ENCODE results near the gene DCUN1D2.
"Not testable (repeated sequence)": the region's sequence is repeated elsewhere in the genome, so short reads cannot be mapped to it uniquely, and the experiment has no call there.

DCUN1D2 gene

DNA sequence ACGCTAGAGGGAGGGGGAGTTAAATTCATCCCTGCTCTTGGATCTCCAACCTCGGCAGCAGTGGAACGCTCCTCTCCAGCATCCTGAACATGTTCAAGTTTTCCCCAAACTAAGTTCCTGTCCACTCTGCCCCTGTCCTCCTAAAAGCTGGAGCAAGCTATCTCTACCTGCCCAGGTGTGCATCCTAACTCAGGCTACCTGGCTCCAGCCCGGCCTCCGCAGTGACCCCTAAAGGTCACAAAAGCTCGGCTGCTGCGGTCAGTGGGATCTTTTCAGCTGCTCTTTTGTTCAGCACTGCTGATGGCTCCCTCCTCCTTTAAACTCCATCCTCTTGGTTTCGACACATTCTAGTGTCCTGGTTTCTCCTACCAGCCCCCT, 1.4 kb downstream of the DCUN1D2 start:
- no peak for DNase-seq

DNA sequence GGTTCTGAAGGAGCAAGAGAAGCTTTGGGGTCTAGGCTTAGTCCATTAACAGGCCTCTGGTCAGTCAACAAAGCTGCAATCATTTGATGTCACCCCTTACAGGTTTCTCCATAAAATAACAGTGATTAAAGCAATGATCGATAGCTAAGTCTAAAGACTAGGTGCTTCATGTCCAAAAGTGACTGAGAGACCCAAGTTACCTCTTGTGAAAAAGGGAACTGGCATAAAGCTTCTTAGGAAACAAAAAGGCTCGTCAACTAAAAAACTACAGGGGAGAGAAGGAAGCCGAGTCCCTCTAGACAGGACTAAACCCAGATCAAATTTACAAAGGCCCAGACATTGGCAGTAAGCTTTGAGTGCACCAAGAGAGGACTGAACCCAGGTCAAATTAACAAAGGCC, 2.2 kb downstream of the DCUN1D2 start:
- DNase-seq: no peak

DNA sequence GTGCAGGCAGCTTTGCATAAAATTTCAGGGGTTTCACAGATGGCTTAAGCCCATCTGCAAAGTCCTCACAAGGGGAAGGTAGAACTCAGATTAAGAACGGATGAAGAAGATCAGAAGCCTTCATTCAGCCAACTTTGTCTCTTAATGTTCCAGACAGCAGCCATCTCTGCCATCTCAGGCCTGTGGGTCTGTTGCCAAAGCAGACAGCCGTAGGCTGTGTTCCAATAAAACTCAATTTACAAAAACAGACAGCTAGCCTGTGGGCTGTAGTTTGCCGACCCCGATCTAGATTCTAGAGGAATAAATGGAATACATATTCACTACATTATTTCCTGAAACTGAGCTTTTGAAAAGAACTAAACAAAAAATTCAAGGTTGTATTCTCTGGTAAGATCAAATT, 3.8 kb downstream of the DCUN1D2 start:
- DNase-seq: no peak

DNA sequence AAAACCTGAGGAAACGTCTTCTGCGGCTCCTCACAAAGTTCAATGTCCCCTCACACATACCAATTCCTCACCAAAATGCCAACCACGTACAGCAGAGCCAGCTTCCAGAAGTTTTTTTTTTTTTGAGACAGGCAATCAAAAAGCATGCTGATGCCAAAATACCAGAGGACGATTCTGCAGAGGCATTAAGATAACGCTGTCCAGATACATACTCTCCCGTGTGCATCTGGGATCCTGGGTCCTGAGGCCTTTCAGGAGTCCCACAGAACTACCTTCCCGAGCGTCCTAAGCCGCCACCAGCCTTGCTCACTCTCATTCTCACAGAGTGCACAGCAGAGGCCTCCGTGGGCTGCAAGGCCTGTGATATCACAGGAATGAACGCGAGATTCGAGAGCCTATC, 5.0 kb downstream of the DCUN1D2 start:
- no peak for DNase-seq

DNA sequence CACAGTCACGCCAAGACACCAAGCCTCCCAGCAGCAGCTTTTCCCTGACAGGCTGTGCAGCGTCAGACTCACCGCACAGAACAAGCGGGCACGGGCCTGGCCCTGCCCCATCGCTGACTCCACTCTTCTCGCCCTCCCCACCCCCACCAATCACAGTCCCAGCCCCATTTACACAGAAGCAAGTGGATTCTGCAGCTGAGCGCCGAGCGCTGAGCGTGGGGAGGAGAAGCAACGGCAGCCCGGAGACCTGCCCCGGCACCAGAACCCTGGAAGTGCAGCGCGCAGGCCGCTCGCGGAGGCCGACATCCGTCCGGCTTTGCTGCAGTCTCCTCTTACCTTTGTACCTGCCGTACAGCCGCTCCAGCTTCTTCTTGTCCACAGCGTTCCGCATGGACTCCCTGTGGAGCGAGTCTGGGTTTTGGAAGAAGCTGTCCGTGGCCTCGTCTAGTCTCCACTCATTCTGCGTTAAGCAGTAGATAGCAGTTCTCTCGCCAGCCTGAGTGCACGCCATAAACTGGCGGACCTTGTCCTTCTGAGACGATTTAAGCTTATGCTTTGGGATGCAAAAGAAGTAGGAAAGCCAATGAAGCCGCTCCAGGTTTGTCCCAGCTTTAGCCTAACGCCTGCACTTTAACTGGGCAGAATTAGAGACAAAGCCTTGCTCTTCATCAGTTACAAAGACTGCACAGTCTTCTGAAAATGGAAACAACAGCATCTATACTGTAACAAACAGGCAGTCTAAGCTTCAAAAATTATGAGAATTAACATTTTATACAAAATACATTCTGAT, 6.8 kb downstream of the DCUN1D2 start:
- no peak for DNase-seq

DNA sequence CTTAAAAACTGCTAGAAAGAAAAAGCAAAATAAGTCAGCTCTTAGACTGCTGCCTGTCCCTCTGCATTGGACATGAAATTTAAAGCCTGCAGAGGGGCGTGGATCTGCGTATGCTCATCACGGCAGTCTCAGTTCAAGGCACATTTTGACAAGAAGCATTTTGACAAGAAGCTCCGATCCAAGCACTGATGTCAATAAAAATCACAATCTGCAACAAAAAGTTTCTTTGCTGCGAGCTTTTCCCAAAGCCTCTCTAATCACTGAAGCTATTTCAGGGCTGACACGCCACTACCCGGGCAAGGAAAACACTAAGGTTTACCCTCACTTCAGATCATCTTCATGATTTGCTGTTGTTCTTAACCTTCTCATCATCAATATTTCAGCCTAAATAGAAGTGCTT, 7.4 kb downstream of the DCUN1D2 start:
- DNase-seq: no peak

DNA sequence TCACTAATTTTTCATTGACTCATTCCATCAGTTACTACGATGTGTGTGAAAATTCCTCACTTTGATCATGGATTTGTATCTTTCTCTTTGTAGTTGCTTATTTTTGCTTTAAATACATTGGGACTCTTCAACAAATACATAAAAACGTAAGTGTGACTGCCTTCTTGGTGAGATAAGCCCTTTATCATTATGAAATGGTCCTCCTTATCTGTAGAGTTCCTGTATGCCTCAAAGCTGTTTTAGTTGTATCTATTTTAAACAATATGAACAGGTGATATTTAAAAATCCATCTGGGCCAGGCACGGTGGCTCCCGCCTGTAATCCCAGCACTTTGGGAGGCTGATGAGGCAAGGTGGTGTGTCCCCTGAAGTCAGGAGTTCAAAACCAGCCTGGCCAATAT, 11.3 kb downstream of the DCUN1D2 start:
- no peak for DNase-seq

DNA sequence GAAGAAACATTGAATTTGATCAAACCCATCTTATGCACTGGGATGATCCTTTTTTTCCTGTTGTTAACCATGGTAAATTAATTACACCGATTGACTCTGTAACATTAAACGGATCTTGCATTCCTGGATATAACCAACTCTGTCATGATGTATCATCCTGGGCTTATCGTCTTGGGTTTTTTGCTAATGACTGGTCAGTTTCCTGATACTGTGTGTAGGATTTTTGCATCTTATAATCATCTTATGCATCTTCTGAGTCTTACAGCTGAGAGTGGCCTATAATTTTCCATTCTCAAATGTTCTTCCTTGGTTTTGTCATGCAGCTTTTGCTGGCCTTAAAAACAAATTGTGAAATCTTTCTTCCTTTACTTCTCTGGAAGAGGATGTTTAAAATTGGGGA, 12.8 kb downstream of the DCUN1D2 start:
- DNase-seq: no peak

DNA sequence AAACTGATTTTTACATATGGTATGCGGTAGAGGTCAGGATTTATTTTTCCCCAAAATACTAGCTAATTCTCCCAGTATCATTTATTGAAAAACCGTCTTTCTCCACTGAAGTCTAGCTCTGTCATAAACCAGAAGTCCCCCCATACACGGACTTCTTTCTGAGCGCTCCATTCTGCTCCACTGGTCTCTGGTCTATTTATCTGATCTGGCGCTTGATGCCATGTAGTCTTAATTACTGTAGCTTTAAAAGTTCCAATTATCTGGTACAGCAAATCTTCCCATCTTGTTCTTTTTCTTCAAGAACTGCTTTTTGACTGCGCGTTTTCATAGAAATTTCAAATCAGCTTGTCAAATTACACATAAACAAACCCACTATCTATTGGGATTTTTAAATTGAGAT, 13.7 kb downstream of the DCUN1D2 start:
- DNase-seq: no peak

DNA sequence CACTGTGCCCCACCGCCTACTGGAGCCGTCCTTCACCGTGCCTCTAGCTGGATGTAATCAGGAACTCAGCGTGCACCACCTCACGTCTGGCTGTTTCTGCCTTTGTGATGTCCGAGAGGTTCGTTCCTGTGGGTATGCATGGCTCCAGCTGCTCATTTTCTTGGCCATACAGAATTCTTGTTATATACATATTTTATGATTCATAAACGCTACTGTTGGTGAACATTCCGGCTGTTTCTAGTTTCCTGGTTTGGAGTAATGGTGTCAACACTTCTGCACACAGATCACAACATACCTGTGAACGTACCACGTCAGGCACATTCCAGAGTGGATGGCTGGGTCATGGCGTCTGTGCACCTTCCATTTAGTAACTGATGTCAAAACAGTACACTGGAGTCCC, 14.6 kb downstream of the DCUN1D2 start:
- no peak for DNase-seq

DNA sequence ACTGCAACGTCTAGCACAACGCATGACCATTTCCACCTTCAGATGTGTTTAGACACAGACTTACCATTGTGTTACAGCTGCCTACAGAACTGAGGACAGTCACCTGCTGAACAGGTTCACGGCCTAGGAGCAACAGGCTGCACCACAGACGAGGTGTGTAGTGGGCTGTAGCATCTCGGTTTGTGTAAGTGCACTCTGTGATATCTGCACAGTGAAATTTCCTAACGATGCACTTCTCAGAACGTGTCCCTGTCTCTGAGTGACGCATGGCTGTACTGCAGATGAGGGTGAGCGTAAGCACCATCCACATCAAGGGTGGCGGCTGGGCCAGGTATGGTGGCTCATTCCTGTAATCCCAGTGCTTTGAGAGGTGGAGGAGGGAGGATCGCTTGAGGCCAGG, 15.2 kb downstream of the DCUN1D2 start:
- no peak for DNase-seq

DNA sequence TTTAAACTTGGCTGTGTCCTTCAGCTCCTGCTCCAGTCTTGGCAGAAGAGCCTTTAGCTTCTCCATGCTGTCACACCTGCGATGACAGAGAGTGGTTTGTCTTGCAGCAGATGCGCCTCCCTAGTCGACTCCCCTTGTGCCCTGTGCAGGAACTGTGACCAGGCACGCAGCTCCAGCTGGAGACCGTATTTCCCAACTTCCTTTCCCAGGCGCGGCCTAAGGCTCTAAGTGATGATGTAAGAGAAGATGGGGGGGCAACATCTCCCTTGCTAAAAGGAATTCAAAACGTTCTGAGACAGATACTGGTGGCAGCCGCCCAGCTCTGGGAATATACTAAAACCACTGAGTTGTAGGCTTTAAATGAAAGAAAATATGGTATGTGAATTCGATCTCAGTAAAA, 16.3 kb downstream of the DCUN1D2 start:
- no peak for DNase-seq

DNA sequence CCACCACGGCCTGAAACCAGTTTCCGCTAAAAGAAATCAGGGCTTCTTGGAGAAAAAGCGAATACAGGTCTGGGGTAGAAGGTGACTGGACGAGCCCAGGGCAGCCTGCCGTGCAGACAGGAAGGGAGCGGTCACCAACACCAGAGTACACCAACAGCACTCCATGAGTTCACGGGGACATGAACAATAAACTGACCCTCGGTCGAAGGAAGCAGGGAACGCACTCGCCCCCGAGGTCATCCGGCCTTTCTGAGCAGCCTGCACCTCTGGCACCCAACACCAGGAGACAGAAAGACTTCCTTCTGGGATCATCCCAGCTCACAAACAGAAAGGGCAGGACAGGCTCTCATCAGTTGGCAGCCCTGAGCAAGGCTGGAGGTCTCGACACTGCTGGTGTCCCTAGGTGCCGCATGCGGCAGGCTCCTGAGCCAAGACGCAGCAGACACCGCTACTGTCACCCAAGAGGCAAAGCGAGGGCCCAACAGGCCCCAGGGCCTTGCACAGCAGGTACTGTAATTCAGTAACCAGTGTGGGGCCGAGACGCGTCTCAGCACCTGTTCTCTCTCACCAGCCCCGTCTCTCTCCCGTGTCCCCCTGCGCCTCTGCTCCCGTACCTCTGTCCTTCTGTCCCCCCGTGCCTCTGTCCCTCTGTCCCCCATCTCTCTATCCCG, 18.0 kb downstream of the DCUN1D2 start:
- no peak for DNase-seq

DNA sequence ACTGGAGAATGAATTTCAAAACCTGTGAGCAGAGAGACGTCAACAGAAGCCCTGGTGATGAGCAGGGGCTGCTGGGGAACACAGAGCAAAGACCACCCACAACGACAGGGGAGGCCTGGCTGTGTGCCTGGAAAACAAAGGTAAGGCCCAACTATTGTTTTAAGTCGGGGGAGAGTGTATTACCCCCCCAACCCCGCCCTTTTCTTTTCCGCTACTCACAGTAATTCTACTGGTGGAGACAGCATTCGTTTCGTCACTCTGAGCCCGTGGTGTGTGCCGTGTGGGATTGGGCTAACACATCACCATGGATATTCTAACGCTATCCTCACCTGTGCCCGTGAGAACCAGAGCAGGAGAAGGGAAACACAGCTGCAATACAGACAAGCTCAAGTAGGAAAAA, 18.7 kb downstream of the DCUN1D2 start:
- DNase-seq: no peak

DNA sequence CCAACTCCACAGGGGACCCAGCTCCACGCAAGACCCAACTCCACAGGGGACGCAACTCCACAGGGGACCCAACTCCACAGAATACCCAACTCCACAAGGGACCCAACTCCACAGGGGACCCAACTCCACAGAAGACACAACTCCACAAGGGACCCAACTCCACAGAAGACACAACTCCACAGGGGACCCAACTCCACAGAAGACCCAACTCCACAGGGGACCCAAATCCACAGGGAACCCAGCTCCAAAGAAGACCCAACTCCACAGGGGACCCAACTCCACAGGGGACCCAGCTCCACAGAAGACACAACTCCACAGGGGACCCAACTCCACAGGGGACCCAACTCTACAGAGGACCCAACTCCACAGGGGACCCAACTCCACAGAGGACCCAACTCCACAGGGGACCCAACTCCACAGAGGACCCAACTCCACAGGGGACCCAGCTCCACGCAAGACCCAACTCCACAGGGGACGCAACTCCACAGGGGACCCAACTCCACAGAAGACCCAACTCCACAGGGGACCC, 19.8 kb downstream of the DCUN1D2 start:
- not testable (repeated sequence) for DNase-seq

DNA sequence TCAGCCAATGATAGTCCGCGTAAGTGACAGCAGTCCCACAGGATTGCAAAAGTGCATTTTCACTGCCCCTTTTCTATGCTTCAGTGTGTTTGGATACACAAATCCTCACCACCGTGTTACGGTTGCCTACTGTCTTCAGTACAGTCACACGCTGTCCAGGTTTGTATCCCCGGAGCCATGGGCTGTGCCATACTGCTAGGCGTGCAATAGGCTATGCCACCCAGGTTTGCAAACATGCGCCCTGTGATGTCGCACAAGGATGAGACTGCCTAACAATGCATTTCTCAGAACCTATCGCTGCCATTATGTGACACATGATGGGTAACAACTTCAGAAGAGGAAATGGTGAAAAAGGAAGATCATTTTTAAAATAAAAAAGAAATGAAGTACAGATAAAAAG, 20.4 kb downstream of the DCUN1D2 start:
- DNase-seq: no peak

DNA sequence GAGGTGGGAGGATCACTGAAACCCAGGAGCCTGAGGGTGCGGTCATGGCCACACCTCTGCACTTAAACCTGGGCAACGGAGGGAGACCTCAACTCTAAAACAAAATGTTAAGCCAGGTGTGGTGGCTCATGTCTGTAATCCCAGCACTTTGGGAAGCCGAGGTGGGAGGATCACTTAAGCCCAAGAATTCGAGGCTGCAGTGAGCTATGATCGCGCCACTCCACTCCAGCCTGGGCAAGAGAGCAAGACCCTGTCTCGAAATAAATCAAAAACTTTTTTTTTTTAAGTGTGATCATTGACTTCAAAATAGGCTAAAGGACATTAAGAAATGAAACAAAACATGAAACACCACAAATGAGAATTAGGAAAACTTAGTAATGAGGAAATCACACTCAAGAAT, 20.9 kb downstream of the DCUN1D2 start:
- no peak for DNase-seq

DNA sequence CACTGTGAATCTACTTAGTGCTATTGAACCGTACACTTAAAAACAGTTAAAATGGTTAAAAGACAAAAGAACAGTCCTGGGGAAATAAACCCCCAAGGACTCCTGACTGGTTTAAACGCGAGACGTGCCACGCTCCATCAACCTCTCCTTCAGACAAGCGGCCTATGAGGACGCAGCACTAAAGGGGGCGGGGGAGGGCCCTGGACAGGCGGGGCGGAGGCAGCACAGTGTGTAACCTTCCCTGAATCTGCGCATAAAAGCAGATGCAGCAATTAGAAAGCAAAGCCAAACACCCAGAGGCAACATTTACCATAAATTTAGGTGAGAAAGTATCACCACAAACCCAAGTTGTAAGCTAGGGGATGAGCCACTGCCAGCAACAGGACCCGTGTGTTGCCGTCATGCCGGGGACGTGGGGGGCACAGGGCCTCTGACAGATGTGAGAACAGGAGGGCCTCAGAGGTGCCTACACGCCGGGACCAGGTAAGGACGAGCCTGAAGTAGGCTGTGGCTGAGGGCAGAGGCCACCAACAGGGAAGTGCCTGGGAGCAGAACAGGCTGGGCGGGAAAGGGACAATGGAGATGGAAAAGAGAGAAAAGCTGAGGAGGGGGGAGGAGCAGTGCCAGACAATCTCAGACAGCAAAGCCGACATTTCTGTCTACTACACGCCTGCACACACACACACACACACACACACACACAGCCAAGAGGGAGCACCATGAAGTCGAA, 21.9 kb downstream of the DCUN1D2 start:
- DNase-seq: no peak

DNA sequence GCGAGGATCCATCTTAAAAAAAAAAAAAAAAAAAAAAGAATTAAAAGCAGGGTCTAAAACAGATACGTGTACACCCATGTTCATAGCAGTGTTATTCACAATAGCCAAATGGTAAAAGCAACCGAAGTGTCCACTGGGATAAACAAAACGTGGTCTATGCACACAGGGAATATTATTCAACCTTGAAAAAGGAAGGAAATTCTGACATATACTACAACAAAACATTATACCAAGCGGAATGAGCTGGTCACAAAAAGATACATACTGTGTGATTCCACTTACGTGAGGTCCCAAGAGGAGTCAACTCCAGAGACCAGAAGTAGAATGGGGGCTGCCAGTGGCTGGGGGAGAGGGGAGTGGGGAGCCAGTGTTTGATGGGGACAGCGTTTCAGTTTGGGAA, 22.5 kb downstream of the DCUN1D2 start:
- no peak for DNase-seq

DNA sequence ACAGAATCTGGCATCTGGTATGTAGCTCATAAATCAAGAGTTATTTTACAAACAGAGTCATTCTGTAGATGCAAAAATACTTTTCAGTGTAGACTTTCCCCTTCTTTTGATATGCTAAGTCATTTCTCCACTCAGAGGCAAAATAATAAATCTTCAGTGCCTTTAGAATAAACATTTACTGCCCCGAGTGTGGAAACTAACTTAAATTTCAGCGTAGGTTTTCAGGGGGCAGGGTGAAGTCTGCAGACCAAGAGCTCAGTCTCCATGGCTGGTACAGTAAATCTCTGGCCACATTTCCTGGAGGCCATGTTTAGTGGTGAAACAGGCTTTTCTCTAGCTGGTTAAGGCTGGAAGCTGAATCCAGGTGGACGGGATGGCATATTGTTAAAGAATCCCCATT, 24.1 kb downstream of the DCUN1D2 start:
- no peak for DNase-seq

DNA sequence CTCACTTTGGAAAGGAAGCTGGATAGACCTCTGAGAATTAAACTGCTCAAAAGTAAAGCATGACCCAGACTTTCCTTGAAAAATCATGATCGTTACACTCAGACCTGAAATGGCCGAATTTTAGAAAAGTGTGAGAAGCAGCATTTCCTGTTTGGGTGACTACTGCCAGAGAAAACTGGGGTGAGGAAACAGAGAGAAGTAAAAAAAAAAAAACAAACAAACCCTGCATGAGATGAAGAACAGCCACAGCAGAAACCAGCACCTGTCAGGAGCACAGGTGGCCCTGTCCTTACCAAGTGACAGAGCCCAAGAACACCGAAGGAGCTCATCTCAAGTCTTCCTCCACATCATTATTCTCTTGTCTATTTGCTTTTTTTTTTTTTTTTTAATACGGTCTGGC, 25.2 kb downstream of the DCUN1D2 start:
- DNase-seq: no peak

DNA sequence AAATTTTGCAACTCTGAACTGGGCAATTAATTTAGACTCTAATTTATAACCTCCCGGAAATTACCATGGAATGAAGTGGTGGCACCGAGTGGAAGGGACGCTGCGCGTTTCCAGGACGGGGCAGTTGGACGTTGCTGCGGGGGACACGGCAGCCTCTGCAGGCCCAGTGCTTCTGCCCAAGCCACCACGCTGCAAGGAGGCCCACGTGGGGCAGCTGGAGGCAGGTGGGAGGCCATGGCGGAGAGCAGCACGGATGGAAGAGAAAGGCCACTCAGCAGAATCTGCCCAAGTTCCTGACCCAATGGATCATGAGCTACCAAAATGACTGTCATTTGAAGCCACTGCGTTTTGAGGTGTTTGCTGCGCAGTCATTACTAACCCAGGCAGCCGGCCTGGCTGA, 26.0 kb downstream of the DCUN1D2 start:
- DNase-seq: no peak

DNA sequence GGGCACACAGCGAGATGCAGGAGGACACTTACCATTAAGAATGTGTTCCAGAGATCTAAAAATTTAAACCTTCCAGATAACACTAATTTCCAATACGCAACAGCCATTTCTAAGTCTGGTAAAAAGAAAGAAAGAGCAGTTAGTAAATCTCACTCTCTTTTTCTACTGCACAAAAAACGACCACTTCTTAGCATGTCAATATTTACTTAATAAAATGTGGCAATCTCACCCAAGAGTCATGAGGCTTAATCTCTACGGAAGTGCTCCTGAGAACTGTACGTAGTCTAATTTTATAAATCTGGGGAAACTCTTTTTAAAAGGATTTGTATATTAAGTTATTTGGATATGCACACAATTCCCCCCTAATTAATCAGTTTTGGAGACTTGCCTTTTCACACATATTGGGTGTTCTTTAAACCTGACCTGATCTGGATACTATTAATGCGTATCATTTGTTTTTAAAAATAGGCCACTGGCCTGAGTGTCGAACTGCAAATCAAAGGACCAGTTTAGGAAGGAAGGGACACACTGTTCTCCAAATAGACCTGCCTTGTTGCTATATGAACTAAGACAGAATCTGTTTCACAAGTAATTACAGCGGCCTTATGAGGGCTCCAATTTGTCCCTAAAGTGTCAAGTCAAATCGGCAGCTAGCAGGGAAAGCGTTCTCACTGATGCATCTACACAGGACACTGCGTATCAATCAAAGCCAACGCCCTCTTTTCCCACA, 29.3 kb downstream of the DCUN1D2 start:
- no peak for DNase-seq

Data from activated CD4-positive, alpha-beta T cell treated with anti-CD3 and anti-CD28 coated beads, Interleukin-2, Interleukin-6, amounts not matched to agents 100 ng/mL and 50 ng/mL, durations not matched to agents 16 hours and 8 hours (primary cell).